Dendritic cell treated with granulocyte-macrophage colony-stimulating factor and Interleukin-4, amounts not matched to agents 40 ng/mL and 50 ng/mL, for 4 days (primary cell): ENCODE data around the gene CLDN18.

Source experiments
- H3K27ac Mint-ChIP-seq: one replicate; pipeline ENCODE4 v1.8.0; 2022; ENCODE audit warnings: mild to moderate bottlenecking, mixed read lengths
- H3K27me3 Mint-ChIP-seq: one replicate; pipeline ENCODE4 v1.8.0; 2022; ENCODE audit warnings: mild to moderate bottlenecking, mixed read lengths
- H3K36me3 Mint-ChIP-seq: one replicate; pipeline ENCODE4 v1.8.0; 2022; ENCODE audit warnings: low read depth, mixed read lengths
- H3K4me1 Mint-ChIP-seq: one replicate; pipeline ENCODE4 v1.8.0; 2022; ENCODE audit warnings: low read depth, mixed read lengths
- H3K4me3 Mint-ChIP-seq: one replicate; pipeline ENCODE4 v1.8.0; 2022; ENCODE audit warnings: mild to moderate bottlenecking, moderate library complexity, mixed read lengths
- H3K9me3 Mint-ChIP-seq: one replicate; pipeline ENCODE4 v1.8.0; 2022; ENCODE audit warnings: mixed read lengths
- intact Hi-C: fragments of 100-400 bp; cut with micrococcal nuclease; formaldehyde crosslinking; loops from one replicate; pipeline ENCODE4 v1.15.0; 2022

The CLDN18 gene

DNA sequence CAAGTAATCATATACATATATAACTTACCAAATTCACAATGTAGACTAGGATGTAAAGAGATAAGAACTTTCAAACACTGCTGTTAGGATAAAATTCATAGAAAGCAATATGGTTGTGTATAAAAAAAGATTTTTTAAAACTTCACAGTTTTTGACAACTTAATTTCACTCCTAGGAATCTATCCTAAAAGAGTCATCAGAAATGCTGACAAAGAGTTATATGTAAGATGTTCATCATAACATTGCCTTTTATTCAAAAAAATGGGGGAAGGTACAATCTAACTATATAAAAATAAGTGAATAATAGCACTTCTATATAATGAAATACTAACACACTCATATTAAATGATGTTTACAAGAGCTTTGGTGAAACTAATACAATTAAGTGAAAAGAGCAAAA is 4.3 kb upstream of the CLDN18 start:
- H3K27me3 Mint-ChIP-seq, result no peaks in the 10 kb centered on the region
- H3K36me3 Mint-ChIP-seq, result no peaks in the 10 kb centered on the region
- intact Hi-C loops, result no loop called here
- no peaks in the 10 kb centered on the region for H3K4me1 Mint-ChIP-seq
- H3K9me3 Mint-ChIP-seq, result no peaks in the 10 kb centered on the region
- H3K4me3 Mint-ChIP-seq, result no peak overlapping the region
- no peak overlapping the region for H3K27ac Mint-ChIP-seq

DNA sequence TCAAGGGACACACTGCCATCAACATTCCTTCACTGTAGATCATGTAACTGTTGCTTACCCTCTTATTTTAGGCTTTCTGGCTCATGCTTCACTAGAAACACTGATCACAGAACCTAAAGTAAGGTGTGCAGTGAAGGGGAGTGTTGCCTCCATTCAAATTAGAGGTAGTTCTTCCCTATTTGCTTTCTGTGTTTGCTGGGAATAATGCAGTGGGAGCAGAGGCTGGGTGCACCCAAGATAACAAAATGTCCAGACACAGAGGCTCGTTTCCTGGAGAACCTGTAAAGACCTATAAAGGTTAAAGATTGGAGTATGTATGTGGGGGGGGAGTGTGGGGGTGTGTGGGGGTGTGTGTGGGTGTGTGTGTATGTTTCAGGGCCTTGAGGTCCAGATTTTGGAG is 2.1 kb upstream of the CLDN18 start:
- Mint-ChIP-seq H3K27ac (no peak overlapping the region), H3K4me1 (no peaks in the 10 kb centered on the region), H3K9me3 (no peaks in the 10 kb centered on the region), H3K27me3 (no peaks in the 10 kb centered on the region), H3K4me3 (no peak overlapping the region), H3K36me3 (no peaks in the 10 kb centered on the region)
- intact Hi-C loops, result no loop called here

- Mint-ChIP-seq H3K27ac (no peak overlapping the region), H3K4me1 (no peaks in the 10 kb centered on the region), H3K36me3 (no peaks in the 10 kb centered on the region), H3K9me3 (no peaks in the 10 kb centered on the region), H3K27me3 (no peaks in the 10 kb centered on the region), H3K4me3 (no peak overlapping the region)
- intact Hi-C loops, result no loop called here
These were observed 267 bp downstream of the CLDN18 start for GRCh38 chr3:138010273-138010590.

DNA sequence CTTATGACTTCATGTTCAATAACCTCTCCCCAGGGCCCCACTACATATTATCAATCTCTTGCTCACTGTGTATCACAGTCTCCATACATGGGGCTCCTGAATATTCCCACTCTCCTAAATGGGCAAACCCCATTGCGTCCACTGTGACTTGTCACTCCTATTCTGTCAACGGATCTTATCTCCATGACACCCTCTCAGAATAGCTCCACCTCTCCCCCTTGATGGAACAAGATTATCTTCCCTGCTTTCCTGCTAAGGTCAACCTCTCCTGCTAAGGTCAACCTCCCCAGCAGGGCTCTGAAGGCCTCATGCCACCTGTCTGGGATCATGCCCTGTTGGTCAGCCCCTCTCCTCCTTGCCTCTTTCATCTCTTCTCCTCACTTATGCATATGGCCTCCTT is 1.8 kb downstream of the CLDN18 start:
- Mint-ChIP-seq H3K9me3 (no peaks in the 10 kb centered on the region), H3K27me3 (no peaks in the 10 kb centered on the region), H3K36me3 (no peaks in the 10 kb centered on the region), H3K4me3 (no peak overlapping the region), H3K27ac (no peak overlapping the region), H3K4me1 (no peaks in the 10 kb centered on the region)
- intact Hi-C loops, result no loop called here

DNA sequence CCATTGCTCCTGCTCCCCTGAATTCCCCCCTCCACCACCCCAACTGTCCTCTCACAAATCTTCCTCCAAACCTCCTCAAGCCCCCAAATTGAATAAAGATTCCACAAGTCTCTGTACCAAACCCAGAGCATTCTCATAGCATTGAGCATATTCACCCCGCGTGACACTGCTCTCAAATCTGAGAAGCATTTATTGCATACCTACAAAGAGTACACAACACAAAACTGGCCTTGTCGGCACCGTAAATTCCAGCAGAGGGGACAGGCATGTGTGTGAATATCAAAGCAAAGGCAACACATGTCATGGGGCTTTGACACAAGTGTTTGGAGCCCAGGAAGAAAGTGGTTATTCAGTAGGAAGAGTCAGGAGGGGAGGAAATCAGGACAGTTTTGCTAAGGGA is 2.6 kb downstream of the CLDN18 start:
- H3K4me1 Mint-ChIP-seq, result no peaks in the 10 kb centered on the region
- H3K27ac Mint-ChIP-seq, result no peak overlapping the region
- H3K27me3 Mint-ChIP-seq, result no peaks in the 10 kb centered on the region
- intact Hi-C loops, result no loop called here
- no peaks in the 10 kb centered on the region for H3K9me3 Mint-ChIP-seq
- H3K4me3 Mint-ChIP-seq, result no peak overlapping the region
- no peaks in the 10 kb centered on the region for H3K36me3 Mint-ChIP-seq

GRCh38 chr3:138016065-138016464 is 6.1 kb downstream of the CLDN18 start:
- H3K4me3 Mint-ChIP-seq, result no peak overlapping the region
- intact Hi-C loops, result no loop called here
- no peaks in the 10 kb centered on the region for H3K27me3 Mint-ChIP-seq
- H3K9me3 Mint-ChIP-seq, result peaks cover 8% of the 10 kb centered on the region
- no peaks in the 10 kb centered on the region for H3K4me1 Mint-ChIP-seq
- no peaks in the 10 kb centered on the region for H3K36me3 Mint-ChIP-seq
- H3K27ac Mint-ChIP-seq, result no peak overlapping the region

- no peaks in the 10 kb centered on the region for H3K27me3 Mint-ChIP-seq
These were observed 9.5 kb downstream of the CLDN18 start for GRCh38 chr3:138019281-138020069.

GRCh38 chr3:138023754-138024153 is 13.8 kb downstream of the CLDN18 start:
- H3K9me3 Mint-ChIP-seq, result peaks cover 4% of the 10 kb centered on the region
- no peak overlapping the region for H3K4me3 Mint-ChIP-seq
- H3K36me3 Mint-ChIP-seq, result peaks cover 6% of the 10 kb centered on the region
- H3K27me3 Mint-ChIP-seq, result no peaks in the 10 kb centered on the region
- H3K4me1 Mint-ChIP-seq, result no peaks in the 10 kb centered on the region
- intact Hi-C loops, result no loop called here
- no peak overlapping the region for H3K27ac Mint-ChIP-seq

More at GRCh38 chr3:138019281-138020069, 9.5 kb downstream of the CLDN18 start:
- intact Hi-C loops, result no loop called here
- Mint-ChIP-seq H3K4me1 (no peaks in the 10 kb centered on the region), H3K9me3 (peaks cover 8% of the 10 kb centered on the region), H3K36me3 (peaks cover 6% of the 10 kb centered on the region), H3K4me3 (no peak overlapping the region), H3K27ac (no peak overlapping the region)

- Mint-ChIP-seq H3K9me3 (no peaks in the 10 kb centered on the region), H3K27me3 (no peaks in the 10 kb centered on the region), H3K4me1 (no peaks in the 10 kb centered on the region), H3K4me3 (no peak overlapping the region), H3K27ac (no peak overlapping the region), H3K36me3 (peaks cover 6% of the 10 kb centered on the region)
- intact Hi-C loops, result no loop called here
These were observed 15.6 kb downstream of the CLDN18 start for GRCh38 chr3:138025553-138025952.

- Mint-ChIP-seq H3K9me3 (no peaks in the 10 kb centered on the region), H3K4me3 (no peak overlapping the region)
These were observed 17.9 kb downstream of the CLDN18 start for GRCh38 chr3:138027821-138028220.

GRCh38 chr3:138030734-138031280 is 20.8 kb downstream of the CLDN18 start:
- Mint-ChIP-seq H3K27ac (no peak overlapping the region), H3K4me1 (no peaks in the 10 kb centered on the region), H3K36me3 (no peaks in the 10 kb centered on the region), H3K27me3 (no peaks in the 10 kb centered on the region), H3K4me3 (no peak overlapping the region), H3K9me3 (no peaks in the 10 kb centered on the region)
- intact Hi-C loops, result no loop called here

More at GRCh38 chr3:138027821-138028220, 17.9 kb downstream of the CLDN18 start:
- intact Hi-C loops, result no loop called here
- no peaks in the 10 kb centered on the region for H3K27me3 Mint-ChIP-seq
- no peak overlapping the region for H3K27ac Mint-ChIP-seq
- H3K4me1 Mint-ChIP-seq, result no peaks in the 10 kb centered on the region
- H3K36me3 Mint-ChIP-seq, result peaks cover 6% of the 10 kb centered on the region

- intact Hi-C loops, result no loop called here
- Mint-ChIP-seq H3K4me3 (no peak overlapping the region), H3K27me3 (no peaks in the 10 kb centered on the region), H3K27ac (no peak overlapping the region), H3K9me3 (no peaks in the 10 kb centered on the region), H3K36me3 (no peaks in the 10 kb centered on the region), H3K4me1 (no peaks in the 10 kb centered on the region)
These were observed 21.6 kb downstream of the CLDN18 start for GRCh38 chr3:138031536-138031935.

- Mint-ChIP-seq H3K4me3 (no peak overlapping the region), H3K27me3 (no peaks in the 10 kb centered on the region), H3K9me3 (no peaks in the 10 kb centered on the region), H3K27ac (no peak overlapping the region), H3K4me1 (no peaks in the 10 kb centered on the region), H3K36me3 (no peaks in the 10 kb centered on the region)
- intact Hi-C loops, result no loop called here
These were observed 22.6 kb downstream of the CLDN18 start for GRCh38 chr3:138032567-138032966.

DNA sequence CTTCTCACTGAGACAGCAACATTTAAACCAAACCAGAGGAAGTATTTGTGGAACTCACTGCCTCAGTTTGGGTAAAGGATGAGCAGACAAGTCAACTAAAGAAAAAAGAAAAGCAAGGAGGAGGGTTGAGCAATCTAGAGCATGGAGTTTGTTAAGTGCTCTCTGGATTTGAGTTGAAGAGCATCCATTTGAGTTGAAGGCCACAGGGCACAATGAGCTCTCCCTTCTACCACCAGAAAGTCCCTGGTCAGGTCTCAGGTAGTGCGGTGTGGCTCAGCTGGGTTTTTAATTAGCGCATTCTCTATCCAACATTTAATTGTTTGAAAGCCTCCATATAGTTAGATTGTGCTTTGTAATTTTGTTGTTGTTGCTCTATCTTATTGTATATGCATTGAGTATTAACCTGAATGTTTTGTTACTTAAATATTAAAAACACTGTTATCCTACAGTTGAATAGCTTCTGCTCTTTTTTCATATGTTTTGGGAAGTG is 23.3 kb downstream of the CLDN18 start:
- Mint-ChIP-seq H3K36me3 (no peaks in the 10 kb centered on the region), H3K27ac (no peak overlapping the region), H3K27me3 (no peaks in the 10 kb centered on the region), H3K4me3 (no peak overlapping the region), H3K9me3 (no peaks in the 10 kb centered on the region), H3K4me1 (no peaks in the 10 kb centered on the region)
- intact Hi-C loops, result no loop called here

DNA sequence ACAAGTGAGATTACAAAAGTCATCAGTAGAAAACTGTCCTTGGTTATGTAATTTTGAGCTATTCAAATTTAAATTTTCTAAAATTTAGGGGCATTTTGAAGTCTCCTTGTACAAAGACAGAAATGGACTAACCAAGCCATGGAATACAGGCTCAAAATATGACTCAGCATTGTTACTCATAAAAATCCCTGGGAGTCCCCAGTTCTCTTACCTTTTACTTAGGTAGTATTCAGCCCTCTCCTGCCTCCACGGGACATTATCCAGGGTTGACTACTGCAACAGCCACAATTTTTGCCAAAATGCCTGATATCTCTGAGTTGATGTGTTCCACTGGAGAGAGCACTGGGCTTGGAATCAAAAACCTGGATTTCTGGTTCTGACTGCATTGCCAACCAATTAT is 25.0 kb downstream of the CLDN18 start:
- Mint-ChIP-seq H3K36me3 (peaks cover 6% of the 10 kb centered on the region), H3K9me3 (no peaks in the 10 kb centered on the region), H3K27me3 (no peaks in the 10 kb centered on the region), H3K4me3 (no peak overlapping the region), H3K27ac (no peak overlapping the region), H3K4me1 (no peaks in the 10 kb centered on the region)
- intact Hi-C loops, result no loop called here
